Inflammatory macrophage (primary cell): ENCODE results near the gene MYO5B.
"Not testable (repeated sequence)": the region's sequence is repeated elsewhere in the genome, so short reads cannot be mapped to it uniquely, and the experiment has no call there.

Experiments used
- DNase-seq, 2 donors: peaks; one replicate each; pipeline ENCODE4 v3.0.0-alpha.2; 2020 to 2022

MYO5B gene

GRCh38 chr18:49848115-49848514 is 346.8 kb downstream of the MYO5B start:
- no peak for DNase-seq

- no peak for DNase-seq
Observed at GRCh38 chr18:49847524-49847923, 347.4 kb downstream of the MYO5B start.

GRCh38 chr18:49846718-49847470 is 348.1 kb downstream of the MYO5B start:
- DNase-seq = no peak

- no peak for DNase-seq
Observed at GRCh38 chr18:49846361-49846662, 348.6 kb downstream of the MYO5B start.

- no peak for DNase-seq
Observed at GRCh38 chr18:49845629-49846360, 349.2 kb downstream of the MYO5B start.

GRCh38 chr18:49844903-49845302 is 350.0 kb downstream of the MYO5B start:
- DNase-seq = no peak

DNA sequence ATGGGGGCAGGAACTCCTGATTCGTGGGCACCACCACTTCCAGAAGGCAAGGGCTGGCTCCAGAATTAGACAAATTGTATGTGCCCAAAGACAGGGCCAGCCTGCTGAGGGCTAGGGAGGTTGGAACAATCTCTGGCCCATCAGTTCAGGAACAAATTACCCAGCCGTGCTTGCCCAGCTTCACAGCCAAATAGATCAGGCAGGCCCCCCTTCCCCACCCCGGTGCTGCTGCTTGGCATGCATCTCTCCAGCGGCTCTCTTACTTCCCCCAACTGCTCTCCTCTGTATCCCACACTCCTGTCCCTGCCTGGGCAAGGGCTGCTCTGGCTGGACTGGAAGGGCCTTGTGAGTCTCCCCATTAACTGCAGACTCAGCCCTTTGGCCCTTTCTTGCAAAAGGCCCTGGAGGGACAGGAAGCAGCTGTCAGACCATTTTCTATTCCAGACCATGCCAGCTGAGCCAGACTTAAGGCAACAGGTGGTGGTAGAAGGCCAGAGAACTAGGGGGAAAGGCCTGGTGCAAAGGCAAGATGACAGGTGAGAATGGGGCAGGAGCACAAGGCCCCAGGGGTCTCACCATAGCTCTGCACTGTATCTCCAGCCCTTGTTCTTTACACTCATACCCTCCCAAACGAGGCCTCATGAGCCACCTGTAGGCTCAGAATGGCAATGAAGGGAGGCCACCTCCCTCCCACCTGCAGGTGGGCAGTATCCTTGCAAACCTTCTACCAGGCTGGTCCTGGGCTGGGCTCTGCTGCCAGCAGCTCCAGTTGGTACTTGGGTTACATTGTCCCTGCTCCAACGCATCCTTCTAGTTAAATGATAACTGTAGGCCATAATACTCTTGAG is 350.9 kb downstream of the MYO5B start:
- DNase-seq = no peak

DNA sequence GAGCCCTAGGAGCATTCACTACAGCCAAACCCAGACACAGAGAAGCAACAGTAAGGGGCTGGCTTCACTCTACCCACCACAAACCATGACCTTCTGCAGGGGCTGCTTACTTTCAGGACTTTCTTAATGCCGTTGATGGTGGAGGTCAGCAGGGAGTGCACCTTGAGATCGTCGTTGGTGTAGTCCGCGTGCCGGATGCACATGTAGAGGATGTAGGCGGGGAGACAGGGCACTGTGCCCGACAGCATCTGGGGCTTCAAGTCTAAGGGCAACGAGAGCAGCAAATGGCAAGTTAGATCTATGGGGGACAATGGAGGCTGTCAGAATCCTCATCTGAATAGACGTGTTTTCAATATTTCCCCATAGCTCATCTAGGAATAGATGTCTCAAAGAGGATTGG is 351.8 kb downstream of the MYO5B start:
- DNase-seq = no peak

- DNase-seq = no peak
Observed at GRCh38 chr18:49842656-49843055, 352.3 kb downstream of the MYO5B start.

- no peak for DNase-seq
Observed at GRCh38 chr18:49841236-49842217, 353.4 kb downstream of the MYO5B start.

DNA sequence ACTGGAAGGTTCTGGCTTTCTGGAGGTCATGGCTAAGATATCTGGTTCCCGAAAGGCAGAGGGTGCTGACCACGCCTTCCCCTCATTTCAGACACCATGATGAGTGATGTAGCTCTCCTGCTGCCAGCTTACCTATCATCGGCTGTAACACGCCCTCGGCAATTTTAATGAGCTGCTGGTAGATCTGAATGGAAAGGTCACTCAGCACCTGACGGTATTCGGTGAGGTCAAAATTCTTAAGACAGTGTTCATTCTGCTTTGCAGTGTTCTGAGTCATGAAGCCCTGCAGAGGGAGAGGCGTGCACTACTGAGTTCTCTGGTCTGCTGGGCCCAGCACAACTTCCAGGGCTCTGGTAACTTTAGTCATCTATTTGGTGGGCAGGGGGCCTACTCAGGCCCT is 355.9 kb downstream of the MYO5B start:
- no peak for DNase-seq

GRCh38 chr18:49838381-49838780 is 356.6 kb downstream of the MYO5B start:
- DNase-seq = no peak

DNA sequence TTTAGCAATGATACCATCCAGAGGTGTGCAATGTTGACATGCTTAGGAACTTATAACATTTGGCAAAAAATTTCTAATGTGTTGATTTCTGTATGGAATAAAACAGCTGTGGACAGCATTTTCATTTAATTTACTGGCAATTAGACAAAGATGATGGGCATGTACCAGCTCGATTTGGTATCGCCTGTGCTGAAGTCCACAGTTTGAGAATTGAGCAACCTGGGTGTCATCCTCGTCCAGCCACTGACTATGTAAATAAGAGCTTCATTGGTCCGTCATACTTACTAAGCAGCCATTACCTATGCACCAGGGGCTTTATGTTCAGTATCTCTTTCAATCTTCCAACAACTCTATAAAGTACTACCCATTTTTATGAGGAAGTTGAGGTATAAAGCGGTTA is 357.1 kb downstream of the MYO5B start:
- DNase-seq = no peak

GRCh38 chr18:49837316-49837835 is 357.6 kb downstream of the MYO5B start:
- DNase-seq = not testable (repeated sequence)

DNA sequence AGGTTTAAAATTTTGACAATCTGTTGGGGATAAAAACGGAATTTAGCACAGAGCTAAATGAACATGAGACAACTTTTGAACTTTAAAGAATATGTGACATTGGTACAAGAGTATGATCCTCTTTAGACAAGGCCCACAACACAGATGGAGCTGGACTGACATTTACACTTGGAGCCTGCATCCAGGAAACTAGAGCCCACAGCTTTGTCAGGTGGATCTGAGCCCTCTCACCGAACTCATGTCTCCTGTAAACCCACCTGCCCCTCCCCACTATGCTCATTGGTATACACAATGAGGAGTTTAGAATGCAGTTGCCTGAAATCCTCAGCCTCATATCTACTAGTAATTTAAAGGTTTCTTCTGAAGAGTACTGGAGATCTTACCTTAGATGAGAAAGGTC is 359.5 kb downstream of the MYO5B start:
- no peak for DNase-seq

DNA sequence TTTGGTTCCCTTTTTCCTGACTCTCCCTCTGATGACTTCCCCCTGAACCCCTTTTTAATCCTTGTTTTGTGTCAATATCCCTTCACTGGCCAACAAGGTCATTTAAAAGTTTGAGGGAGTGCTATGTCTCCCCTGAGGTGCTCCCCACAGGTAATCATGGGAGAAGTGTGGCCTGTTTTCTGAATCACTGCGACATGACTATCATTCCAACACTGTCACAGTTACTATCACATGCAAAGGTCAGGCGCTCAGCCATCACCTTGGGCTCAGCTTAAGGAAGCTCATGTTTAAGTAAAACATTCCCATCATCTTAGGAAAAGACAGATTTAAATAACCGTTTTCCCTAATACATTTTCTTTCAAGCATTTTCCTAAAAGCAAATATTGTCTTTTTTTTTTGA is 360.7 kb downstream of the MYO5B start:
- no peak for DNase-seq

- DNase-seq = no peak
Observed at GRCh38 chr18:49833814-49834213, 361.1 kb downstream of the MYO5B start.

- no peak for DNase-seq
Observed at GRCh38 chr18:49832221-49832647, 362.7 kb downstream of the MYO5B start.

DNA sequence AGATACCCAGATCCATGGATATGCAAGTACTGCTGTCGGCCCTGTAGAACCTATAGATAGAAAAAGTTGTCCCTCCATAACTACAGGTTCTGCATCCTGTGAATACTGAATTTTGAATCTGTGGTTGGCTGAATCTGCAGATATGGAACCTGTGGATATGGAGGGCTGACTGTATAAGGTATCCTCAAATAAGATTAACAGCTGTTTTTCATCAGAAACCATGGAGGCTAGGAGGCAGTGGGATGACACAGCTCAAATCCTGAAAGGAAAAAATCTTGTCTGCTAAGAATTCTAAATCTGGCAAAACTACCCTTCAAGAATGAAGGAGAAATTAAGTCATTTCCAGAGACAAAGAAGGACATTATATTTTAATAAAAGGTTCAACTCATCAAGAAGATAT is 367.0 kb downstream of the MYO5B start:
- DNase-seq = no peak

DNA sequence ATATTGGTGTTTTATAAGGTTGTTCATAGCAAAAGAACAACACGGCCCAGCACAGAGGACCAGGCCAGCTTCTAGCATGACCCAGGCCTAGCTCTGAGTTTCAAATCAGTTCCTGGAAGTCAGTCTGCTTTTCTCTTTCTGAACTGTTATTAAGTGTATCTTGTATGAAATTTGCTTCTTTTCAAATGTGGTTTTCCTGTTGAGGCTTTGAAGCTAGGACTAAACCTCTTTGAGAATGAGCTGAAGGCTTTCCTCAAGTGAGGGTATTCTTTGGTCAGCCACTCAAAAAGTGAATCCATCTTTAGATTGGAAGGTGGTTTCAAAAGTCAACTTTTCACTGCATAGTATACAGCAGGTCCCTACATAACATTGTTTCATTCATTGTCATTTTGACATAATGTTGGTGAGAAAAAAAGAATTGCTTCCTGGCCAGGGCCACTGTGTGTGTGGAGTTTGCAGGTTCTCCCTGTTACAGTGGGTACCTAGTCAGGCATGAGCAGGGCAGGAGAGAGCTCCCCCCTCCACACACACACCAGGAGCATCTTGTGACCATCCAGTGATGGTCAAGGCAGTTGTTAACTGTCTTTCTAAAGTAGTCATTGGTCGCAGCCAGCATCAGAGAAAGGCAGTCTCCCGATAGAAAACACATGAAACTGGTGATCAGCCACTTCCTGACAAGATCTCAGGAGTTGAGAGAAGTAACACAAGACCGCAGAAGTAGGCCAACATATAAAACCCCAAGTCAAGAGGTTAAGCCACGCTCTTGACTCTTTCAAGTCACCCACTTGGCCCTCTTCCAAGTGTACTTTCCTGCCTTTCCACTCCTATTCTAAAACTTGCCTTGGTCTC is 374.9 kb downstream of the MYO5B start:
- no peak for DNase-seq

DNA sequence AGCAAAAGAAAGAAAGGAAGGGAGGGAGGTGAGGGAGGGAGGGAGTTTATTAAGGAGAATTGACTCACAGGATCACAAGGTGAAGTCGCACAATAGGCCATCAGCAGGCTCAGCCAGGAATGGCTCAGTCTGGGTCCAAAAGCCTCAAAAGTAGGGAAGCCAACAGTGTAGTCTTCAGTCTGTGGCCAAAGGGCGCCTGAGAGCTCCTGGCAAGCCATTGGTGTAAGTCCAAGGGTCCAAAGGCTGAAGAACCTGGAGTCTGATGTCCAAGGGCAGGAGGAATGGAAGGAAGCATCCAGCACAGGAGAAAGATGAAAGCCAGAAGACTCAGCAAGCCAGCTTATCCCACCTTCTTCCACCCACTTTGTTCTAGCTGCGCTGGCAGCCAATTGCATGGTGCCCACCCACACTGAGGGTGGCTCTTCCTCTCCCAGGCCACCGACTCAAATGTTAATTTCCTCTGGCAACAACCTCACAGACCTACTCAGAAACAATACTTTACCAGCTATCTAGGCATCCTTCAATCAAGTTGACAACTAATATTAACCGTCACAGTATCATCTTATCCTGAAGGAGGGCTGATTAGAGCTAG is 375.8 kb downstream of the MYO5B start:
- no peak for DNase-seq
